Activated CD8-positive, alpha-beta memory T cell treated with anti-CD3 and anti-CD28 coated beads, Interleukin-2, amount 50 U/mL, for 48 hours (primary cell): Measurements from ENCODE around the gene AKT1.

ENCODE experiments used
- DNase-seq: peaks from one replicate; pipeline ENCODE4 v3.0.0-alpha.2; 2020

The AKT1 gene

DNA sequence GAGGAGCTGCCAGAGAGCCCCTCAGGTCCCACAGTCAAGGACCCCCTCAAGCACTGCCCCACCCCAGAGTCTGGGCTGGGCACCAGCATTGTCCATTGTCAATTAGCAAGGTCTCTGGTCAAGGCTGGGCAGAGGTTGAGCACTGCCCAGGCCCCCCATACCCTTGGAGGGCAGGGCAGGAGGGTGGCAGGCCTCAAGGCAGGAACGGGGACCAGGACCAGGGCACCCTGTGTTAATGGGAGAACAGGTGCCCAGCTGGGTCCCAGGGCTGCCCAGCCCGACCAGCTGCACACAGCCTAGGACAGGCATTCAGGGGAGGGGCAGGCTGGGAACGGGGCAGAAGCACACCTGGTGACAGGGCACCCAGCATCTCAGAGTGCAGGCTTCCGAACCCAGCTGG is 24.2 kb downstream of the AKT1 start:
- no peak for DNase-seq

- no peak for DNase-seq
These were observed 24.7 kb downstream of the AKT1 start for GRCh38 chr14:104770851-104771272.

- no peak for DNase-seq
These were observed 25.4 kb downstream of the AKT1 start for GRCh38 chr14:104770072-104770579.

- no peak for DNase-seq
These were observed 26.1 kb downstream of the AKT1 start for GRCh38 chr14:104769324-104770071.

GRCh38 chr14:104768437-104769323 is 26.9 kb downstream of the AKT1 start:
- peak; percentile 100 for DNase-seq

- DNase-seq: no peak
These were observed 28.0 kb downstream of the AKT1 start for GRCh38 chr14:104767634-104767918.

GRCh38 chr14:104766863-104767633 is 28.5 kb downstream of the AKT1 start:
- no peak for DNase-seq

GRCh38 chr14:104766256-104766862 is 29.2 kb downstream of the AKT1 start:
- no peak for DNase-seq

DNA sequence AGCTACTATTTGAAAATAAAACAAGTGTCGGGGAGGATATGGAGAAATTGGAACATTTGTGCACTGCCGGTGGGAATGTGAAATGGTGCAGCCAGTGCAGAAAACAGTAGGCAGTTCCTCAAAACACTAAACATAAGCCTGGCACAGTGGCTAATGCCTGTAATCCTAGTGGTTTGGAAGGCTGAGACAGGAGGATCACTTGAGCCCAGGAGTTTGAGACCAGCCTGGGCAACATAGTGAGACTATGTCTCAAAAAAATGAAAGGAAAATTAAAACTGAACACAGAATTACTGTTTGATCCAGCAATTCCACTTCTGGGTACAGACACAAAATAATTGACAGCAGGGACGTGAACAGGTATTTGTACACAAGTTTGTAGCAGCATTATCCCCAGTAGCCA is 30.0 kb downstream of the AKT1 start:
- DNase-seq: no peak

DNA sequence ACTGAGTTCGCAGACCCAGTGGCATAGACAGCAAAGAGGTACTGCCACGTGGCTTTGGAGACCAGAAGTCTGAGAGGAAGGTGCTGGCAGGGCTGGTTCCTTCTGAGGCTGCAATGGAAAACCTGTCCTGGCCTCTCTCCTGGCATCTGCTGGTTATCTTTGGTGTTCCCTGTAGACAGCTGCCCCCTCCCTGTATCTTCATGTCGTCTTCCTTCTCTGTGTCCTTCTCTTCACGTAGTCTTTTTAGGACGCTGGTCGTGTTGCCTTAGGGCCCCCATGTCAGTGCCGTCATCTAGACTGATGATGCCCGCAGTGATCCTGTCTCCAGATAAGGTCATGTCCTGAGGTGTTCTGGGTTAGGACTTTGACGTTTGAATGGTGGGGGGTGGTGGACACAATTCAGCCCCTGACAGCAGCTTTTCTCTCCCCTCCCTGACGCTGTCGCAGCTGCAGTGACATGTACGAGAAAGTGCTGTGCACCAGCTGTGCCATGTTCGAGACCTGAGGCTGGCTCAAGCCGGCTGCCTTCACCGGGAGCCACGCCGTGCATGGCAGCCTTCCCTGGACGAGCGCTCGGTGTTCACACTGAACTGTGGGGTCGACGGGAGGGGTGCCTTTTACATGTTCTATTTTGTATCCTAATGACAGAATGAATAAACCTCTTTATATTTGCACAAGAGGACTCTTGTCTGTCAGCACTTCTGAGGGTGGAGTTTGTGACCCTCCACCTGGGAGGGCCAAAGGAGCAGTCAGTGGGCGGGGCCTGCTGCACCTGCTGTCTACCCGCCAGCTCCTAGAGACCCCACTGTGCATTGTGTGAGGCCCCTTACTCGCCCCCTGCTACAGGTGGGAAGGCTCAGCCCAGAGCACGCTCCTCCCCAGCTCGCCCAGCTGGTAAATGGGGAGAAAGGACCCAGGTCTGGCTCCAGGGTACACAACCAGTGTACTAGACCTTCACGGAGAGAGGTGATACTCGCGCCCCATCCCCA is 36.3 kb downstream of the AKT1 start:
- DNase-seq: no peak

DNA sequence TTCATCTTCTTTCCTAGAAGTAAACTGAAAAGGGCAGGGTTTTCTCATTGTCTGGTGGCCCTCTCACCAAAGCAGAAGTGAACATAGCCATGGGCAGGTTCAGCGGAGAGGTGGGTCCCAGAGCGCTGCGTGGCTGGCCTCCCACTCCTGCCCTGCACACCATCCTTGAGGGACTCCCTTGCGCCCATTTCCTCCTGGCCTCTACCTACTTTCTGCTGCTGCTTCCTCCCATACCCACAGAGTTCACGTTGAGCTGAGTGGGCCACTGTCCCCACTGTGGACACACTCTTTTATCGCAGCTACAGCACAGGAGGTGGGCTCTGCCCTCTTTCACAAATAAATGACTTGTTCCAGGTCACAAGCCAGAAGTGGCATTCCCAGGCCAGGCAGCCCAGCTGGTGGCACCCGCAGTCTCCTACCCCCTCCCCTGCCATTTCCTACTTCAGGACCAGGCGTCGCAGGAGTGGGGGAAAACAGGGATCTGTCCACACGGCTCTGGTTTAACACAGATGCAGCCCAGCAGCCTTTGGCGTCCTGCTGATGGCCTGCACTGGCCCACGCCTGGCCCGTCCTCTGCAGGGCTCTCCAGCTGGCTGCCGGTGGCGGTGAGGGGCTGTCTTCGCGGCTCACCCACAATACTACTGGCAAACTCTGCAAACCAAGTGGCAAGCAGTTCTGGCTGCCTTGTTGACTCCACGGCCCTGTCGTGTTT is 37.7 kb downstream of the AKT1 start:
- DNase-seq: no peak

DNA sequence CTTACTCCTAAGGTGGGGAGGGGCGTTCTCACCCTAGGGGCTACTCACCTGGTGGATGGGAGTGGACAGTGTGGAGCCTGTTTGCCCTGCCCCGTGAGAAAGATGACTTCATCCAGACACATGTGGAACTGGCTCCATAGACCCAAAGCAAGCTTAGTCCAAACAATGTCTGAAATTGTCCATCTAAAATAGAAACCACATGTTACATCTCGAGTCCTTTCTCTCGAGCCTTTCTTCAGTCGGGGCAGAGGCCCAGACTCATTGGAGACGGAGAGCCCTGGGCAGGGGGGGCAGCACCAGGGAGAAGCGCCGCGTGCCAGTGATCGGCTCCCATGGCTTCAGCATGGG is 38.3 kb downstream of the AKT1 start:
- no peak for DNase-seq

DNA sequence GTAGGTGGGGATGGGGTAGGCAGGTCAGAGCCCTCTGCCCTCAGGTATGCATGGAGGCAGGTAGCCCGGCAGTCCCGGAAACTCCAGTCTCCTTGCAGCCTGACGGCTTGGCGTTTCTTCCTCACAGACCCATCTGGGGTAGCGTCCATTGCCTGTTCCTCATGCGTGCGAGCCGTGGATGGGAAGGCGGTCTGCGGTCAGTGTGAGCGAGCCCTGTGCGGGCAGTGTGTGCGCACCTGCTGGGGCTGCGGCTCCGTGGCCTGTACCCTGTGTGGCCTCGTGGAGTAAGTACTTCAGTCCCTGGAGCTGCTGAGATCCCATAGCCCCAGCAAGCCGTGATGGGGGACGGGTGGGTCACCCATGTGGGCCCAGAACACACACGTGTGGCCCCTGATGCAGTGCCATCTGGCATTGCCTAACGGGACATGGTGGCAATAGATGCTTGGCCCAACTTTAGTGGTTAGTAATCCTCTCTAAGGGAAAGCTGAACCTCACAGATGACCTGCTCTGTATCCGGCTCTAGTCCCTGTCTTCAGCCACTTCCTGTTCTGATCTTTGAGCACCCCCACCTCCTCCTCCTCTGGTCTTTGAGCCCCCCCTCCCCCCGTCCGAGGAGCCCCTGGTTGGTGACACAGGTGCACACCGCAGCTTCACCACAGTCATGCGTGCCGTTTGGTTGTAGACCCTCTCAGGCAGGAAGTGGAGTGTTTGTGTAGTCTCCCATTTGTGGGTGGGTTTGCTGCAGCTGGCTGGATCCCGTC is 38.9 kb downstream of the AKT1 start:
- no peak for DNase-seq

DNA sequence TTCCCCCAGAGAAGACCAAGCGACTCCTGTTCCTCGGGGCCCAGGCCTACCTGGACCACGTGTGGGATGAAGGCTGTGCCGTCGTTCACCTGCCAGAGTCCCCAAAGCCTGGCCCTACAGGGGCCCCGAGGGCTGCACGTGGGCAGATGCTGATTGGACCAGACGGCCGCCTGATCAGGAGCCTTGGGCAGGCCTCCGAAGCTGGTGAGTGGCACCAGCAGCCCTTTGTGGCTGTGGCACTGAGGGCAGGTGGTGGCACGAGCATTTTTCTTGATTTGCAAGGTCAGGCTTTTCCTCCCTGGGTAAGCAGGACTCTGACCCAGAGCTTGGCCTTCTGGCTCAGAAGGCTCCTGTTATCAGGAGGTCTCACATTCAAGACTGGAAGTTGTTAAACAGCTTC is 39.9 kb downstream of the AKT1 start:
- no peak for DNase-seq

DNA sequence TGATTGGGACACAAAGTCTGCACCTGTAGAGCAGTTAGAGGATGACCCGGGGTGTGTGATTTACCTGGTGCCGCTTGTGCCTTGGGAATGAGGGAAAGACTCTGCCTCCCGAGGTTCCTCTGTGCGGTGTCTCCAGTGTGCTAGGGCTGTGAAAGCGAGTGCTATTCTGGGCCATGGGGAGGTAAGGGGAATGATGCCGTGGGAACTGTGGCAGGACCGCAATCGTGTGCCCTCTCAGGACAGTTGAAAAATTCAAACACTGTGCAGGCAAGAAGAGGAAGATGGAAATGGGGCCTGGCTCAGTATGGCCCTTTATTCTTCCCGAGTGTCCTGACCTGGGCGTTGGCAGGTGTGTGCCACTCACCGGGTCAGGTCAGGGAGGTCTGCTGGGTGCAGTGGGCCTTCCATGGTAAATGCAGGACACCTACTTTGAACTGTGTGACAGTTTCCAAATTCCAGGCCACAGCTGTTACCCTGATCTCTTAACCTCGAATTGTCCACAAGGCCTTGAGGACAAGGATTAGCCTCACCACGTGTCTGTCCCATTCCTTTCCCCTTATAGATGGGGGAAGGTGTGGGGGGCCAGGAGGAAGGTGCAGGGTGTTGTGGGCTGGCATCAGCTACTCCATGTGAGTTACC is 41.2 kb downstream of the AKT1 start:
- DNase-seq: no peak

GRCh38 chr14:104753528-104754212 is 41.9 kb downstream of the AKT1 start:
- DNase-seq: peak; percentile 67

DNA sequence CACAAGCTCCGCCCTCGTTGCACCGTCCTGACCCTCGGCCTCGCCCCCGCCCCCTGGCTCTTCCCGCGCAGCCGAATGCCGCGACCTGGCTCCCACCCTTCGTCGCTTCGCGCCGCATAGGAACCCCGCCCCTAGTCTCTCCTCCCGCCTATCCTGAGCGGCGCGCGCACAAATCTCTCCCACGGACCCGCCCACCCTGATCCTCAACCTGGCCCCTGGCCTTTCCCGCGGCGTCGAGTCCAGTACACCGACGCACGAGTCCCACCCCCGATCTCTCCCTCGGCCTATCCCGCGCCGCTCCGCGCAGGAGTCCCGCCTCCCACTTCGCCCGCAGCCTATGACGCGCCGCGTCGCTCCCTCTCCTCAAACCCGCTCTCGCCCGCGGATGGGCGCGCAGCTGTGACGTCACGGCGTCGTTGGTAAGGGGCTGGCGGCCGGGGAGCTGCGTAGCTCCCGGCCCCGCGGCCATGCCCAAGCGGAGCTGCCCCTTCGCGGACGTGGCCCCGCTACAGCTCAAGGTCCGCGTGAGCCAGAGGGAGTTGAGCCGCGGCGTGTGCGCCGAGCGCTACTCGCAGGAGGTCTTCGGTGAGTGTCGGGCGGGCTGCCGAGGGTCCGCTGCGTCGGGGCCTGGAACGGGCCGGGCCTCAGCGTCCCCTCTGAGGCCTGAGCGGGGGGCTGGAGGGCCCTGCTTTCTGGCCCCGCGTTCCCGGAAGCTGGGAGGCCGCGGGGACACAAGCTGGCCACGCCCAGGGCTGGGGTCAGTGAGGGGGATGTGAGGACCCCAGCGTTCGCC is 42.6 kb downstream of the AKT1 start, which contains the start of gene SIVA1:
SIVA1 (plus strand) TSS at position 413 of the 793 bp plus-strand sequence; CDS start at position 468, 55 bp downstream.
- DNase-seq: peak; percentile 100

DNA sequence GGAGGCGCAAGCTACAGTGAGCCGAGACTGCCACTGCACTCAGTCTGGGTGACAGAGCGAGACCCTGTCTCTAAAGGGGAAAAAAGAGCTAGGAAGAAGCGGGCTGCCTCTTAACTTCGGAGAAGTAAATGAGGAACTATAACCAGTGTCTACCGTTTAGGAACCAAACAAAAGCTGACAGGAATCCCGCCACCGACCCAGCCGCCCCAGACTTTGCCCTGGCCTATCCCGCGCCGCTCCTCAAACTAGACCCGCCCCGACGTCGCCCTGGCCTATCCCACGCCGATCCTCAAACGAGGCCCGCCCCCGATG is 43.2 kb downstream of the AKT1 start:
- DNase-seq: no peak
